ENCODE data around the gene ST6GALNAC4.
"Not testable (repeated sequence)": the region's sequence is repeated elsewhere in the genome, so short reads cannot be mapped to it uniquely, and the experiment has no call there.

ST6GALNAC4 gene

GRCh38 chr9:127885508-127886281, 31.1 kb downstream of the ST6GALNAC4 start:
- DNase-seq (ENCODE audit: low spot score) = no peak

- no peak for DNase-seq (ENCODE audit: low spot score)
These were observed 31.8 kb downstream of the ST6GALNAC4 start for GRCh38 chr9:127884976-127885490.

DNA sequence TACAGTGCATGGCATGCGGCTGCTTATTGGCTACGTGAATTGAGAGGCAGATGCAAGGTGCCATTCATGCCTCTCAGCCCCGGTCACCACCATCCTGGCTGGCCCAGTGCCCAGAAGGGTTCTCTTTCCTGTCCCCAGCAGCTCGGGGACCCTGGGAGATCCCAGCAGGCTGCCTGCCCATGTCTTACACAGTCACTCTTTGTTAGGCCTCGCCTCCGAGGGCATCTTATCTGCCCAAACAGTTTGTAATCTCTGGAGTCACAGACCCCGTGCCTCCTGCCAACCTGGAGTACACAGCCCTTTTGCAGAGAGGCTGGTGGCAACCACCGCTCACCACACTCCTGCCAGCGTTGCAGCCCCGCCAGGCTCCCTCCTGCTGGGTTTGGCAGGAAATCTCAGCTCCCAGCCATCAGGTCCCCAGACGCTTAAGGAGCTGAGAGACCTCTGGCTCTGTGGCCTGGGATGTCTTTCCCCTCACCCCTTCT, 32.4 kb downstream of the ST6GALNAC4 start:
- no peak for DNase-seq (ENCODE audit: low spot score)

GRCh38 chr9:127883959-127884358, 32.9 kb downstream of the ST6GALNAC4 start:
- DNase-seq (ENCODE audit: low spot score) = no peak

DNA sequence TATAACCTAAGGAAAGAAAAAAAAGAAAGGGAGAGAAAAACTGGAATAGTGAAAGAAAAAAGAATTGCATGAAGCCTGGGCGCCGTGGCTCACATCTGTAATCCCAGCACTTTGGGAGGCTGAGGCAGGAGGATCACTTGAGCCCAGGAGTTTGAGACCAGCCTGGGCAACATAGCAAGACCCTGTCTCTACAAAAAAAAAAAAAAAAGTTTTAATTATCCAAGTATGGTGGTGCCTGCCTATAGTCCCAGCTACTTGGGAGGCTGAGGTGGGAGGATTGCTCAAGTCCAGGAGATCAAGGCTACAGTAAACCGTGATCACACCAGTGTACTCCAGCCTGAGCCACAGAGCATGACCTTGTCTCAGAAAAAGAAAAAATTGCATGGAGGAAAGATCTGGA, 35.1 kb downstream of the ST6GALNAC4 start:
- DNase-seq (ENCODE audit: low spot score) = not testable (repeated sequence)

DNA sequence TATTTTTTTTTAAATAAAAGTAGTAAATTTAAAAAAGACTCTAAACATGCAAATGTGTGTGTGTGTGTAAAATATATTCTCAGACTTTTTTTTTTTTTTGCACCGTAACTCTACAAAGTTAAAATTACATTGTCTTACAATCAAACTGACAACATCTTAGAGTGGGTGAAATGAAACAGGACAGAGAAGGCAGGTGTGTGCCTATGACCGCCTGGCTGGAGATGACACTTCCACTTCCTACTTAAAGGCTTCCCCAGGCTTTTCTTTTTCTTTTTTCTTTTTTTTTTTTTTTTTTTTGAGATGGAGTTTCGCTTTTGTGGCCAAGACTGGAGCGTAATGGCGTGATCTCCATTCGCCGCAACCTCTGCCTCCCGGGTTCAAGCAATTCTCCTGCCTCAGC, 36.7 kb downstream of the ST6GALNAC4 start:
- no peak for DNase-seq (ENCODE audit: low spot score)

- DNase-seq (ENCODE audit: low spot score) = no peak
These were observed 38.0 kb downstream of the ST6GALNAC4 start for GRCh38 chr9:127878652-127879390.

DNA sequence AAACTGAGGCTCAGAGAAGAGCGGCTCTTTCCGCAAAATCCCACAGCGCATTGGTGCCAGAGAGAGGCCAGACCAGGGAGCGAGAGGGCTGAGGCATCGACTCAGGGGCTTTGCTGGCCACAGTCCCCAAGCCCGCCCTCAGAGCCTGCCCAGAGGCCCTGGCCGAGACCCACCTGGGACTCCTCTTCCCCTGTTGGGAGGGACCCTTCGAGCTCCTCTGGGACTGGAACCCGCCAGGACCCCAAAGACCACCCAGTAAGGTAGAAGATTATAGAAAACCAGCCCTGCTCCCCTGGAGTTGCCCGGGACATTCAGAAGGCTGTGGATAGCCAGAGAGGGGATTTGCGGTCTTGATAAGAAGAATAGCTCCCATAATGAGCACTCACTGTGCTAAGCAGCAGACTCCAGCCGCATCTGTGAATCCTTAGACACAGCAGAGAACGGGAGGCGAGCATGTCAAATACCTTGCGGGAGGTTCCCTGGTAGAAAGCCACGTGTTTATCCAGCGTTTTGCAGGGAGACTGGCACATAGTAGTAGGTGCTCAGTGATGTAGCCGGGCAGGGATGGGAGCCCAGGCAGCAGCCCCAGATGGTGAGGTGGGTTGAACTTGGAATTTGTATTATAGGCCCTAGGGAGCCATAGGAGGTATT, 38.7 kb downstream of the ST6GALNAC4 start:
- DNase-seq (ENCODE audit: low spot score) = no peak

DNA sequence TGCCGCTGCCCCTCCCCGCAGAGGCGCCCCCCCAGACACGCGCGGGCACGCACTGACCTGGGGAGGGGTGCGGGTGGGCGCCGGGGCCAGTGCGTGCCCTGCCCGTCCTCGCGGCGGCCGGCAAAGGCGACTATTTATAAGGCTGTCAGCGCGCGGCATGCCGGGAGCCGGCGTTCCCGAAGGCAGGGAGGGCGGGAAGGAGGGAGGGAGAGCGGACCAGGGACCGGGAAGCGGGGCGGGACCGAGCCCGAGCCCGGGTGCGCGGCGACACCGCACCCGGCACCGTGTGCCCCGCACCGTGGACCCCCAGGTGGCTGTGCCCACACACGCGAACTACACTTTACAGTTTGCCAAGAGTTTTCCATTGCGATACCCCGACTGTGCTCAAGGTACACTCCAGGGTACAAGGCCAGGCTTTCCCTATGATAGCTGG, 39.3 kb downstream of the ST6GALNAC4 start, which contains the start of gene AK1:
TSS of gene AK1 (minus strand) at position 110 of the 433 bp plus-strand sequence. CDS start 3,058 bp downstream, outside the sequence.
- DNase-seq (ENCODE audit: low spot score) = no peak

GRCh38 chr9:127876764-127877562, 39.9 kb downstream of the ST6GALNAC4 start:
- no peak for DNase-seq (ENCODE audit: low spot score)

- DNase-seq (ENCODE audit: low spot score) = no peak
These were observed 40.6 kb downstream of the ST6GALNAC4 start for GRCh38 chr9:127876026-127876763.

DNA sequence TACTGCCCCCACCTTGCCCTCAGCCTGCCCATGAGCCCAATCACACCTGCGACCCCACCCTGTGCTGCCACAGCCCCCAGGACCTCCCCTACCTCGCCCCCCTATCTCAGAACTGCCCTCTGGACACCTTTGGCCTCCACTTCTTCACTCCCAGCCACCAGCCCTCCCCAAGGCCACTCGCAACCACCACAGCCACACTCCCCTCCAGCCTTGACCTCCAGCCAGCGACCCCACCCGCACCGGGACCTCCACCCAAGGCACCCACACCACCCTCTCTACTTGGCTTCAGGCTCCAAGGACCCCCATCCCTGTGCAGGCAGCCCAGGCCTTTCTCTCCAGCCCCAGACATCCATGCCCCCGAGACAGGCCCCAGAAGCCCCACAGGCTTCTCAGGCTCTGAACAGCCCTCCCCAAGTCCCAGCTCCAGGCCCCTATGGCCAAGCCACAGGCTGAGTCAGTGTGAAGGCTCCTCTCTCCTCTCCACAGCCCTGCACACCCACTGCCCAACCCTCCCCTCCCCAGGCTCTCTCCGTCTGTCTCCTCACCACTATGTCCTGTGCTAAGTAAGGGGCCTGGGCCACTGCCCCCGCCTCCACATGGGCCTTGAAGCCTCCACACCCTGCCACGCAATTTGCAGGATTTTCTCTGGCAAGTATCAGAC, 41.4 kb downstream of the ST6GALNAC4 start:
- DNase-seq (ENCODE audit: low spot score) = no peak

- DNase-seq (ENCODE audit: low spot score) = no peak
These were observed 42.3 kb downstream of the ST6GALNAC4 start for GRCh38 chr9:127874301-127875221.

DNA sequence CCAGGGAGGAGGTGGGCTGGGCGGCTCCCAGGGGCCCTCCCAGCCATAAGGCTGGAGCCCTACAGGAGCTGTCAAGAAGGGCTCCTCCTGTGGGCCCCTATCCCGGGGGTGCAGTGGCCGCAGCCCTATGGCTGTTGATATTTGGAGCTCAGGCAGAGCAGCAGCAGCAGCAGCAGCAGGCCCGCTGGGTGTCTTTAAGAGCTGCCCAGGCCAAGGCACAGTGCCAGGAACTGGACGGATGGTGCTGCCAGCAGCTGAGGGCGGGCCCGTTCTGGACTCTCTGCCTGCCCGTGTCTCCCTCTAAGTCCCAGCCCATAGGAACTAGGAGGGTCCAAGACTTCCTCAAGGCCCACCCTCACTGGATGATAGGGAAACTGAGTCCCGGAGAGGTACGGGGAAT, 43.0 kb downstream of the ST6GALNAC4 start:
- DNase-seq (ENCODE audit: low spot score) = no peak

- DNase-seq (ENCODE audit: low spot score) = no peak
These were observed 43.6 kb downstream of the ST6GALNAC4 start for GRCh38 chr9:127873223-127873691.

DNA sequence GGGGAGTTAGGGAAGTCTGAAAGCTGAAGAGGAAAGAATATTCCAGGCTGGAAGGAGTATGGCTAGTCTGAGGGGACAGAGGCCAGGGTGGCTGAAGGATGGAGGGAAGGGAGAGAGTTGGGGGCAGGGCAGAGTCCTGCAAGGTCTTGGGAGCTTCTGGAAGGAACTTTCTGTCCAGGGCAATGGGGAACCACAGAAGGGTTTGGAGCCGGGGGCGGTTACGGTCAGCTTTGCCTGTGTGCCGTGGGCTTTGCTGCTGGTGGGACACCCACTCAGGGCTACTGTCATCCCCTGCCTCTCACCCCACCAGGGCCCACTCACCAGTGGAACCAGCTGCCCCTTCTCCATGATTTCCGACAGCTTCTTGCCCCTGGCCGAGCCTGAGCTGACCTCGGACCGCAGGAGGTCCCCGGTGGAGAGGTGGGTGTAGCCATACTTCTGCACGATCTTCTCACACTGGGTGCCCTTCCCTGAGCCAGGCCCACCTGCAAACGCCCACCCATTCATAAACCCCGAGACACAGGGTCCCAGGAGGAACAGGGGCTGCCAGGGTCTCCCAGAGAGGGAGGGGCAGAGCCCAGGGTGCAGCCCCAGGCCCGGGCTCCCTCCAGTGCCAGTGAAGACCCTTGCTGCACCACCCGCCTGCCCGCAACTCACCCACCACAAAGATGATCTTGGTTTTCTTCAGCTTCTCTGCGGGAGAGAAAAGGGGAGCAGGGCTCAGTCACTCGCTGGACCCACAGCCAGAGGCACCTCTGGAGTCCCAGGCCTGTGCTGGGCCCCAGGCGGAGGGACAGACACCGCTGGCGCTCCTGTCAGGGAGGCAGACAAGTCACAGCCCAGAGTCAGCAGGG, 44.2 kb downstream of the ST6GALNAC4 start:
- DNase-seq (ENCODE audit: low spot score) = no peak

DNA sequence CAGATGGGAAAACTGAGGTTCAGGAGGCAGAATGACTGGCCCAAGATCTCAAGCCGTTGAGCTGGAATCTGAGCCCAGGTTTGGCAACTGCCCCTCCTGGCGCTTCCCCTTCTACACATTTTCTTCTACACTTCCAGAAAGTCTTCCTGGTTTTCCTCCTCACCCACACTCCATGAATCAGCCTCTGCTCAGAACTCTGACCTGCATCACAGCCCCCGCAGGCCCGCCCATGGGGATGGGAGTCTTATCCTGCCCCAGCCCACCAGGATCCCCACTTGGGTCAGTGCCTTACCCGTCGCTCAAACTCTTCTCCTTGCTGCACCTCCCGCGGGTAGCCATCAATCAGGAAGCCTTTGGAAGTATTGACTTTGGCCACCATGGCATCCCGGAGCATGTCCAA, 45.3 kb downstream of the ST6GALNAC4 start:
- no peak for DNase-seq (ENCODE audit: low spot score)

GRCh38 chr9:127870887-127871286, 46.0 kb downstream of the ST6GALNAC4 start:
- DNase-seq (ENCODE audit: low spot score) = no peak

Measured in CD4-positive, alpha-beta T cell treated with Interleukin-2 at 100 ng/mL for 4 hours (primary cell).